Ishikawa (cell line): Measurements from ENCODE around the gene FOXP1.

Experiments
- CEBPB ChIP-seq: IDR thresholded peaks from 2 replicates; pipeline ENCODE4 v1.6.1; 2012
- CREB1 ChIP-seq: IDR thresholded peaks from 2 replicates; pipeline ENCODE4 v1.6.1; 2012; ENCODE audit warnings: low read depth
- EGR1 ChIP-seq: IDR thresholded peaks from 2 replicates; pipeline ENCODE4 v1.6.1; 2012
- EP300 ChIP-seq: IDR thresholded peaks from 2 replicates; pipeline ENCODE4 v1.6.1; 2012; ENCODE audit warnings: borderline replicate concordance
- NFIC ChIP-seq: IDR thresholded peaks from 2 replicates; pipeline ENCODE4 v1.6.1; 2012
- RAD21 ChIP-seq: IDR thresholded peaks from 2 replicates; pipeline ENCODE4 v1.6.1; 2012; ENCODE audit warnings: low read depth
- TAF1 ChIP-seq: IDR thresholded peaks from 2 replicates; pipeline ENCODE4 v1.6.1; 2012; ENCODE audit warnings: low read depth, mild to moderate bottlenecking
- TCF12 ChIP-seq: IDR thresholded peaks from 2 replicates; pipeline ENCODE4 v1.6.1; 2012; ENCODE audit warnings: low read depth
- TEAD4 ChIP-seq: IDR thresholded peaks from 2 replicates; pipeline ENCODE4 v1.6.1; 2012
- YY1 ChIP-seq: IDR thresholded peaks from 2 replicates; pipeline ENCODE4 v1.6.1; 2012; ENCODE audit warnings: low read depth
- ZBTB7A ChIP-seq: IDR thresholded peaks from 2 replicates; pipeline ENCODE4 v1.6.1; 2012; ENCODE audit warnings: low read depth
- TF ChIP-seq, protein P1 (sequence below): IDR thresholded peaks from 2 replicates; pipeline ENCODE4 v1.6.1; 2012
- TF ChIP-seq, protein P2 (sequence below): IDR thresholded peaks from 2 replicates; pipeline ENCODE4 v1.6.1; 2012; ENCODE audit warnings: low read depth, mild to moderate bottlenecking
- TF ChIP-seq, protein P3 (sequence below): IDR thresholded peaks from 2 replicates; pipeline ENCODE4 v1.6.1; 2012

The FOXP1 gene

DNA sequence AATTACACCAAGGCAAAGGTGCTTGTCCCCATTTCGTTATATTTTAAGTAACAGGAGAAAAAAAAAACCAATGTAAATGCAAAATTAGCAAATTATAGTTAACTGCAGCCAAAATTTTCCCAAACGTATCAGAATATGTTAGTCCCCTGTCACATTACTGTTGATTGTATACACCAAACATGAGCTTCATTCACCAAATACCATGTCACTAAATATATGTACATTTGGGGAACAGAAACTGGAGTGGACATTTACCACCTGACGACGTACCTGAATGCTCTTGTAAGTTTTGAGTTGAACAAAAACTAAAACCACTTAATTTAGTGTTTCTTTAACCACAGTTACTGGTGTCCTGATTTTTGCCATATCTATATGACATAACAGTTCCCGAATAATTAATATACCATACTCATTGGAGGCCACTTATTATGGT, 3.3 kb upstream of the FOXP1 start:
- no peak for TF ChIP-seq EP300
- no peak for TF ChIP-seq CEBPB
- TF ChIP-seq, protein P1, sequence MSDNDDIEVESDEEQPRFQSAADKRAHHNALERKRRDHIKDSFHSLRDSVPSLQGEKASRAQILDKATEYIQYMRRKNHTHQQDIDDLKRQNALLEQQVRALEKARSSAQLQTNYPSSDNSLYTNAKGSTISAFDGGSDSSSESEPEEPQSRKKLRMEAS = no peak
- TF ChIP-seq, protein P2, sequence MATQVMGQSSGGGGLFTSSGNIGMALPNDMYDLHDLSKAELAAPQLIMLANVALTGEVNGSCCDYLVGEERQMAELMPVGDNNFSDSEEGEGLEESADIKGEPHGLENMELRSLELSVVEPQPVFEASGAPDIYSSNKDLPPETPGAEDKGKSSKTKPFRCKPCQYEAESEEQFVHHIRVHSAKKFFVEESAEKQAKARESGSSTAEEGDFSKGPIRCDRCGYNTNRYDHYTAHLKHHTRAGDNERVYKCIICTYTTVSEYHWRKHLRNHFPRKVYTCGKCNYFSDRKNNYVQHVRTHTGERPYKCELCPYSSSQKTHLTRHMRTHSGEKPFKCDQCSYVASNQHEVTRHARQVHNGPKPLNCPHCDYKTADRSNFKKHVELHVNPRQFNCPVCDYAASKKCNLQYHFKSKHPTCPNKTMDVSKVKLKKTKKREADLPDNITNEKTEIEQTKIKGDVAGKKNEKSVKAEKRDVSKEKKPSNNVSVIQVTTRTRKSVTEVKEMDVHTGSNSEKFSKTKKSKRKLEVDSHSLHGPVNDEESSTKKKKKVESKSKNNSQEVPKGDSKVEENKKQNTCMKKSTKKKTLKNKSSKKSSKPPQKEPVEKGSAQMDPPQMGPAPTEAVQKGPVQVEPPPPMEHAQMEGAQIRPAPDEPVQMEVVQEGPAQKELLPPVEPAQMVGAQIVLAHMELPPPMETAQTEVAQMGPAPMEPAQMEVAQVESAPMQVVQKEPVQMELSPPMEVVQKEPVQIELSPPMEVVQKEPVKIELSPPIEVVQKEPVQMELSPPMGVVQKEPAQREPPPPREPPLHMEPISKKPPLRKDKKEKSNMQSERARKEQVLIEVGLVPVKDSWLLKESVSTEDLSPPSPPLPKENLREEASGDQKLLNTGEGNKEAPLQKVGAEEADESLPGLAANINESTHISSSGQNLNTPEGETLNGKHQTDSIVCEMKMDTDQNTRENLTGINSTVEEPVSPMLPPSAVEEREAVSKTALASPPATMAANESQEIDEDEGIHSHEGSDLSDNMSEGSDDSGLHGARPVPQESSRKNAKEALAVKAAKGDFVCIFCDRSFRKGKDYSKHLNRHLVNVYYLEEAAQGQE = no peak

DNA sequence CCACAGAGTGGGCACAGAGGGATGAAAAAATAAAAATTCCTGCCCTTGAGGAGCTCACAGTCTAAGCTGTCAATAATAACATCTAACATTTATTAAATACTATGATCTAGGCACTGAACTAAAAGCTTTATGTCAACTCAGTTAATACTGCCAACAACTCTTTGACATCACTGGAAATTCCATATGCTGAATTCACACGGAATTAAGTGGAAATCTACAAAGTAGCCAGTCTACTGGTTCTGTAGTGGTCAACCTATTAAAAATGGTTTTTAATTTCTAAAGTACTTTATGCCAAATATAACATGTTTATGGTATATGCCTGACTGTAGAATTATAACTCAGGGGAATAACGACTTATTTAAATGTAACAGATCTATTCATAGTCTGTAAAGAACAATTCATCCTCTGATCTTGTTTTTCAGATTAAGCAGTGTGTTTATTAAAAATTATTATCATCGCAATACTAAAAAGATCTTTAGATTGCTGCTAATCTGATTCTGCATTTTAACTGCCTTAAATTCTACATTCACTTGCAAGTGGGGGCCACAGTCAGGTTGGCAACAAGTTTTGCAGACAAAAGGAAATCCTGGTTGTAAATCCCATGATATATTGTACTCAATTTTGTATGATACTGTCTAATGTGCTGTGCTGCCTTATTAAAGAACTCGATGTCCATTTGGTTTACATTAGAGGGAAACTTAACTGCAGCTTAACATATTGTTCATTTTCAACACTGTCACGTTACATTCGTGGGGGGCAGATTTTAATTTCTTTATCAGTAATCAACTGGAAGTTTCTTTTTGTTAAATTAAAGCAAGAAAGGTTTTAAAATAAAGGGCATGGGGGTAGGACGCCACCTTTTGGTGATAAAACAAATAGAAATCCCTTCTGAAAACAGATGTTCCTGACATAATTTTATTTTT, 2.6 kb upstream of the FOXP1 start:
- TF ChIP-seq EGR1 (no peak), YY1 (no peak), RAD21 (peak; percentile 77)
- TF ChIP-seq, protein P1 = no peak

DNA sequence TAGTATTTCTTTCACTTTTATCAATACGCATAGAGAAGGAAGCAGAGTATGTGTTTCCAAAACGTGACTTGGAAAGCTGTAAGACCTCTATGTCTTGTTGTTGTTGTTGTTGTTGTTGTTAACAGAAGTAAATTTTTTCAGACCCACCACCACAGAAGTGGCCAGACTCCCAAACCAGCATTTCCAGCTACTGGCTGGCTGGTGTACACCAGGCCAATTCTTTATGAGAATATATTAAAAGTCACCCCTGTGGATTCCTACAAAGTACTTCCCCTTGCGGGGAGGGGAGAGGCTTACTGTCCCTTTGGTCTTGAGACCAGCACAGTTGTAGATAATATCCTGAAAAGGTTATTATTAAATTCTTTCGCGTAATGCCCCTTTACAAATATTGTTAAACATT, 1.6 kb upstream of the FOXP1 start:
- TF ChIP-seq NFIC = no peak
- TF ChIP-seq, protein P2 = no peak
- TF ChIP-seq TCF12 = no peak
- TF ChIP-seq CEBPB = no peak
- TF ChIP-seq TEAD4 = no peak
- TF ChIP-seq RAD21 = no peak
- no peak for TF ChIP-seq EP300
- no peak for TF ChIP-seq CREB1

DNA sequence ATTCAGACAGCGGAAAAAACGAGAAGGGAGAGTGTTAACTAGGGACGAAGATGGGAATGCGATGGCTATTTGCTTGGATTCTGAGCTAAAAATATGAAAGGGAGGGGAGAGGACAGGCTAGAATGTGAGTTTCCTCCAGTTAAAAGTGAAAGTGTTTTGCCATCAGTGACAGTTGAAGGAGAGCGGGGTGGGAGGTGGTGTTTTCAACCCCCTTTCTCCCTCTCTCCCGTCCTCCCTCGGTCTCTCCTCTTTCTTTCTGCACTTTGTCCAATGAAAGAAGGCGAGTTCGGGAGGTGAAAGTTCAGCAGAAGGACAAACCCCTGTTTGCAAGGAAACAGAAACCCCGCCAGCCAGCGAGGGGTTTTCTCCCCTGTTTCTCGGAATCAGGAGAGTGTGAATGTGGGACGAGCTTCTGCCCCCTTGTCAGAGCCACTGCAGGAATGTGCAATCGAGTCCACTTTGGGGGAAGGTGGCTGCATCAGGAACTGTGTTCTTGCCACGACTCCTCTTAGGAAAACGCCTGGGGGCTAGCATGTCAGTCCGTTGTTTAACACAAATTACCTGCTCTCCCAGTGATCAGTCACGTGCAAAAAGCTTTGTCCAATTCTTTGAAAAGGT, 975 bp upstream of the FOXP1 start:
- TF ChIP-seq TAF1 (no peak), TEAD4 (no peak), CREB1 (no peak)
- TF ChIP-seq, protein P1 = no peak
- TF ChIP-seq, protein P3, sequence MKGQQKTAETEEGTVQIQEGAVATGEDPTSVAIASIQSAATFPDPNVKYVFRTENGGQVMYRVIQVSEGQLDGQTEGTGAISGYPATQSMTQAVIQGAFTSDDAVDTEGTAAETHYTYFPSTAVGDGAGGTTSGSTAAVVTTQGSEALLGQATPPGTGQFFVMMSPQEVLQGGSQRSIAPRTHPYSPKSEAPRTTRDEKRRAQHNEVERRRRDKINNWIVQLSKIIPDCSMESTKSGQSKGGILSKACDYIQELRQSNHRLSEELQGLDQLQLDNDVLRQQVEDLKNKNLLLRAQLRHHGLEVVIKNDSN = no peak

DNA sequence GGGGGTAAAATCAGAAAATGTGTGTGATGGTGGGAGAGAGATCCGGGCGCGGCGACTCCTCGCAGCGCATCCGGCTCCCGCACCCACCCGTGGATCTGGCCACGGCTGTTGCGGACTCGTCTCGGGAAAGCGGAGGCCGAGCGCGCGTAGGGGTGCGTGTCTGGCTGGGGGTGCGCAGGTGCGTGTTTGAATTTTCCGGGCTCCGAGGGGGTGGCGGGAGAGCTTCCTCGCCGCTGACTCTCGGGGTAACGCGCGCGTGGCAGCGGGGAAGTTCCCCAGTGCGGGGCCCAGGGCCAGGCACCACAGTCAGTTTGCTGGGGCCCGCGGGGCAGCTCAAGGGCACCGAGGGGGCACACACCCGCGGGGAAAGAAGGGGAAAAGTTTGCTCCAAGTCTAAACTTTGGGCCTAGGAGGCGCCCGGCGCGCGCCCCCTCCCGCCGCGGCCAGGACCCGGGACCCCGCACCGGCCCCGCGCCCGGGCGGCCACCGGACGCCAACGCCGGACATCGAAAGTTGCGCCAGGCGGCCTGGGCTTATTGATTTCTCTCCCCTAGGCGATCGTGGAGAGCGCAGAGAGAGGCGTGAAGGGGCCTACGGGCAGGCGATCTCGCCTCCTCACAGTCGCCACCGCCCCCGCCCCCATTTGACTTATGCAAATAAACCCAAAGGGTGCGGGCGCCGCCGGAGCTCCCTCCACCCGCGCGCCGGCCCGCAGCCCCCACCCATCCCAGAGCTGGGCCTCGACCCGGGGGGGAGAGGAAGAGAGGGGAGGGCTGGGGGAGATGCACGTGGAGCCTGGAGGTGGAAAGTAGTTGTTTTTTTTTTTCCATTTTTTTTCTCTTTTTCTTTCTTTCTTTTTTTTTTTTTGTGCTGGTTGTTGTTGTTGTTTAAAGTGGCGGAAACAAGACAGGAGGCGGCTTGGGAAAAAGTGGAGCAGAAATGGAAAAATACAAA, 639 bp downstream of the FOXP1 start:
- TF ChIP-seq YY1 (no peak), EGR1 (no peak), ZBTB7A (peak; percentile 63), CREB1 (no peak), CEBPB (no peak), TCF12 (0 out of 2 replicates have a peak, but pooled peaks have one; percentile 39), NFIC (no peak), RAD21 (no peak), TAF1 (peak; percentile 7; the same call in 1 of the 2 replicates), TEAD4 (no peak), EP300 (0 out of 2 replicates have a peak, but pooled peaks have one; percentile 14)
- TF ChIP-seq, protein P1 = no peak
- TF ChIP-seq, protein P3 = no peak
